ENCODE measurements around the gene CCDC33. TPM values are rescaled to one million over a fixed set of nuclear protein-coding genes. Genes with fewer than 3 reads are reported as not detected.

Gene CCDC33
- total RNA-seq, 1 experiment from 2014 or later = 0.15 TPM

GRCh38 chr15:74270155-74270554, 34.0 kb downstream of the CCDC33 start (continued):
- TF ChIP-seq SIN3A (IDR thresholded peaks at IDR 0.05; ENCODE audit: low read depth) (no peak), EZH2 (IDR thresholded peaks at IDR 0.05) (no peak)

- Histone ChIP-seq H3K36me3 (ENCODE audit: control insufficient read depth in 1 of 2, insufficient read depth in 2 of 2, low read length in 2 of 2) (no peaks in the 10 kb centered on the region), H3K9me2 (ENCODE audit: insufficient read depth) (no peaks in the 10 kb centered on the region), H3K27me3 (ENCODE audit: insufficient read depth, low read length) (peaks cover 52% of the 10 kb centered on the region), H3K4me2 (ENCODE audit: low read length) (no peak overlapping the region), H3K9ac (ENCODE audit: low read length) (no peak overlapping the region), H3K4me3 (replicated peaks in 1 of 2; ENCODE audit: low read depth in 1 of 2, low read length in 2 of 2) (no peak overlapping the region), H3K4me1 (ENCODE audit: control insufficient read depth in 1 of 2, insufficient read depth in 2 of 2, low read length in 2 of 2) (no peaks in the 10 kb centered on the region), H3K9me3 (ENCODE audit: control insufficient read depth in 1 of 2, insufficient read depth in 1 of 2, low read depth in 1 of 2, low read length in 2 of 2) (no peaks in the 10 kb centered on the region), H2AFZ (ENCODE audit: low read depth, low read length, poor library complexity, severe bottlenecking) (no peak overlapping the region), H3K27ac (ENCODE audit: low read depth, low read length) (no peak overlapping the region), H3K79me2 (ENCODE audit: insufficient read depth, low read length) (no peaks in the 10 kb centered on the region), H4K20me1 (ENCODE audit: insufficient read depth) (no peaks in the 10 kb centered on the region)
- ATAC-seq = no peak
- intact Hi-C loops (cut with micrococcal nuclease) = no loop called here
- TF ChIP-seq SRF (IDR thresholded peaks at IDR 0.05; ENCODE audit: low read depth) = no peak
- no peak for TF ChIP-seq CEBPB (IDR thresholded peaks at IDR 0.05; ENCODE audit: low read depth)
- TF ChIP-seq CTCF (IDR thresholded peaks at IDR 0.05 in 2 of 3, conservative IDR thresholded peaks at IDR 0.05 in 1 of 3; ENCODE audit: borderline replicate concordance in 1 of 3, insufficient read depth in 1 of 3, low read depth in 2 of 3, low read length in 2 of 3) = no peak
- ChIA-PET CTCF (no interaction called here), POLR2A (no interaction called here), RAD21 (ENCODE audit: low non-redundant PET in 1 of 2, low total read pairs in 2 of 2, uncharacterized antibody in 2 of 2, unreplicated experiment in 2 of 2) (no interaction called here)
- DNase-seq (ENCODE audit: low read depth, low spot score) = no peak
- BruUV-seq (replicated peaks) = no TSS peak
Observed at GRCh38 chr15:74270854-74271520, 34.9 kb downstream of the CCDC33 start.

GRCh38 chr15:74272812-74273211, 36.7 kb downstream of the CCDC33 start:
- no peak for ATAC-seq
- BruUV-seq (replicated peaks) = no TSS peak
- intact Hi-C loops (cut with micrococcal nuclease) = no loop called here
- TF ChIP-seq ATF3 (IDR thresholded peaks at IDR 0.05) (no peak), ZFX (IDR thresholded peaks at IDR 0.05) (no peak), SRF (IDR thresholded peaks at IDR 0.05; ENCODE audit: low read depth) (no peak), ELF1 (IDR thresholded peaks at IDR 0.05; ENCODE audit: borderline replicate concordance, low read depth) (no peak), ZBTB33 (IDR thresholded peaks at IDR 0.05; ENCODE audit: extremely low read depth, insufficient replicate concordance, low read length) (no peak), REST (IDR thresholded peaks at IDR 0.05; ENCODE audit: low read depth) (no peak)

More at GRCh38 chr15:74272812-74273211, 36.7 kb downstream of the CCDC33 start:
- H3K9ac ChIP-seq (ENCODE audit: low read length) = no peak overlapping the region
- H3K4me3 ChIP-seq (replicated peaks in 1 of 2; ENCODE audit: low read depth in 1 of 2, low read length in 2 of 2) = no peak overlapping the region
- ChIA-PET RAD21 (ENCODE audit: low non-redundant PET in 1 of 2, low total read pairs in 2 of 2, uncharacterized antibody in 2 of 2, unreplicated experiment in 2 of 2) (no interaction called here), CTCF (no interaction called here), POLR2A (no interaction called here)
- no peaks in the 10 kb centered on the region for H3K4me1 ChIP-seq (ENCODE audit: control insufficient read depth in 1 of 2, insufficient read depth in 2 of 2, low read length in 2 of 2)
- no peak overlapping the region for H3K4me2 ChIP-seq (ENCODE audit: low read length)
- H3K27ac ChIP-seq (ENCODE audit: low read depth, low read length) = no peak overlapping the region
- H3K9me3 ChIP-seq (ENCODE audit: control insufficient read depth in 1 of 2, insufficient read depth in 1 of 2, low read depth in 1 of 2, low read length in 2 of 2) = no peaks in the 10 kb centered on the region
- H3K36me3 ChIP-seq (ENCODE audit: control insufficient read depth in 1 of 2, insufficient read depth in 2 of 2, low read length in 2 of 2) = no peaks in the 10 kb centered on the region
- no peaks in the 10 kb centered on the region for H3K9me2 ChIP-seq (ENCODE audit: insufficient read depth)
- DNase-seq (ENCODE audit: low read depth, low spot score) = no peak
- no peaks in the 10 kb centered on the region for H4K20me1 ChIP-seq (ENCODE audit: insufficient read depth)
- H2AFZ ChIP-seq (ENCODE audit: low read depth, low read length, poor library complexity, severe bottlenecking) = no peak overlapping the region
- H3K79me2 ChIP-seq (ENCODE audit: insufficient read depth, low read length) = no peaks in the 10 kb centered on the region
- H3K27me3 ChIP-seq (ENCODE audit: insufficient read depth, low read length) = peaks cover 35% of the 10 kb centered on the region

Measured in HCT116 (cell line).